ENCODE measurements around the gene MRPL10.

- TF ChIP-seq CTCF (IDR thresholded peaks at IDR 0.05) (no peak), POLR2A (IDR thresholded peaks at IDR 0.05) (peak; percentile 54), POLR2AphosphoS5 (IDR thresholded peaks at IDR 0.05) (peak; percentile 83 to 97 (median 89))
Observed at GRCh38 chr17:47831003-47831933, at the start of gene MRPL10, which contains the start of gene LRRC46.

Data from breast epithelium (tissue), 3 donors.